NCI-H82 (cell line): Measurements from ENCODE around the gene SPIN2B.

Experiments
- DNase-seq: peaks from one replicate; lab custom pipeline; 2025; lab: John Stamatoyannopoulos, UW

Gene SPIN2B

GRCh38 chrX:57070185-57070984 lies 51.0 kb downstream of the SPIN2B start:
- DNase-seq, result no peak
